Inflammatory macrophage treated with lipopolysaccharide for 4 hours (primary cell): ENCODE measurements around the gene LRMDA.
A peak's percentile ranks its signal among the peaks of the same experiment; 100 is the strongest.

ENCODE experiments used
- DNase-seq: peaks from one replicate; pipeline ENCODE4 v3.0.0-alpha.2; 2020

The LRMDA gene

DNA sequence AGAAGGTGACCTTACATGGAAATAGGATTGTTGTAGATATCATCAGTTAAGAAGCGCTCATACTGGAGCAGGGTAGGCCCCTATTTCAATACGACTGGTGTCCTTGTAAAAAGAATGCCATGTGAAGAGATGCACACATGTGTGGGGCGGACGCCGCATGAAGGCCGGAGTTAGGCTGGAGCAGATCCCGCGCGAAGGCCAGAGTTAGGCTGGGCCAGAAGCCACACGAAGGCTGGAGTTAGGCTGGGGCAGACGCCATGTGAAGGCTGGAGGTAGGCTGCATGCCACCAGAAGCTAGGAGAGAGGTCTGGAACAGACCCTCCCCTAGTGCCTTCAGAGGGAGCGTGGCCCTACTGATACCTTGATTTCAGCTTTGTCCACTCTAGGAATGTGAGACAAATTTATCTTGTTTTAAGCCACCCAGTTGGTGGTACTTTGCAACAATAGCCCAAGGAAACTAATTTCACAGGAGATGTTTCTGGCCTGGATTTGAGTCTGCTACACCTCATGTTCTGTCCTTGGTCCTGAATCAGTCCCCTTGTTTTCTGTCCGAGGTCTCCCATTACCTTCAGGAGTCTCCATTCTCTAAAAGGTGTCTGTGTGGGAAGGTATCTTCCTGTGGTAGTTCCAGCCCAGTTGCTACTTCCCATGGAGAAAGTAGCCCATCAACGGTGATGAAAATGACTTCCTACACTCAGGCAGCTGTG, 585.8 kb downstream of the LRMDA start:
- DNase-seq, result no peak

DNA sequence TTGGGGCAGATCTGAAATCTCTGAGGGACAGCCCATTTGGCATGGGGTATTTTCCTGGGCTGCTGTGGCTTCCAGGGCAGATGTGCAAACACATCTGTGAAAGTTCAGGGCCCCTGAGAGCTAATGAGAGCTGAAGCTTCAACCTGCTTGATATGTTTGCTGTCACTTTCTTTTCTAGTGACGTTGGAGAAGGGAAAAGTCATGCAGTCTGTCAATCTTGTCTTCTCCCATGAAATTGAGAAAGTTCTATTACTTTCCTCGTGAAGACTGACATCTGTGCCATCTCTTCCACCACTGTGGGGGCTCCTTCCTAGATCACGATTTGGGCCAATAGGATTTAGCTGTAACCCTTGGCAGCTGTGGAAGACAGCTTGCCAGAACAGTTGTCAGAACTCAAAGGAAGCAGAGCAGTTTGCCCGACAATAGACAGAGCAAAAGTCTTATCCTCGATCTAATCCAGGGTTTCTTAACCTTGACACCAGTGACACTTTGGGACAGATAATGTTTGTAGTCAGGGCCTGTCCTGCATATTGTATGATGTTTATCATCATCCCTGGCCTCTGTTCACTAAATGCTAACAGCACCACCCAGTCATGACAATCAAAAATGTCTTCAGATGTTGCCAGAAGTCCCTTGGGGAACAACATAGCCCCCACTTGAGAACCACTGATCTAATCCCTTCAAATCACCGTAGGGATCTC, 586.5 kb downstream of the LRMDA start:
- DNase-seq, result no peak

DNA sequence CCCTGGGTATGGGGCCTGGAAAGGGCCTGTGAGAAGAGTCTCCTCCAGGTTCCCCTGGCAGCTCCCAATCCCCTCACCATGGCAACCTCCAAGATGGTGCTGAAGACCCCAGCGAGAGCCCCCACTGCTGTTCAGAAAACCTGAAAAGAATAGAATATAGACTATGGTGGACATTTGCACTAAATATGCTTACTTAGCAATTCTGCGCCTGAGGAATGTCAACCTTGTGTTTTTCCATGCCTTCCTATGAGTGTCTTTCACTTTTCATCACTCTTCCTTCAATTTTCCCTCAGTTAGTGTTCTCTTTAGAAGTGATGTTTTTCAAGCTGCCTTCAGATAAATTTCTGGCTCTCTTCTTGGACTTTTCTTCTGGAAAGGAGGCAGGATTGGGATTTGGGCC, 589.2 kb downstream of the LRMDA start:
- no peak for DNase-seq

DNA sequence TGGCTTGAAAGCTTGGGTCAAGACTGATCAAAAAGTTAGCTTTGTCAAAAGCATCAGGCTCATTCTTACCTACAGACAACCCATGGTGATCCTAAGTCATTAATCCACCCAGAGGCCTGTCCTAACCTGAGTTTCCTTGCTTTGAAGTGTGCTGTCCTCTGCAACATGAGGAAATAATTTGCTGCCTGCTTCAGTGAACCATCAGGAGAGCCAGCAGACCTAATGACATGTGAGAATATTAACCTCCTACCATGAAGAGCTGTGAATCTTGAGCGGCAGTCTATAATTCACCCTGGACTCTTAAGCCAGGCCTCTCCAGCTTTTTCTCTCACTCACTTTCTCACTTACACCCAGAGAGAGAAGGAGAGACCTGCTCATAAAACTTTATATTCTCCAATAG, 590.0 kb downstream of the LRMDA start:
- no peak for DNase-seq

GRCh38 chr10:76022366-76022765, 590.9 kb downstream of the LRMDA start:
- no peak for DNase-seq

GRCh38 chr10:76023007-76023406, 591.6 kb downstream of the LRMDA start:
- DNase-seq, result no peak

- DNase-seq, result no peak
These were observed 593.2 kb downstream of the LRMDA start for GRCh38 chr10:76024460-76025123.

GRCh38 chr10:76025124-76025477, 593.7 kb downstream of the LRMDA start:
- no peak for DNase-seq

- no peak for DNase-seq
These were observed 594.9 kb downstream of the LRMDA start for GRCh38 chr10:76026176-76026771.

- DNase-seq, result peak; percentile 24
These were observed 595.5 kb downstream of the LRMDA start for GRCh38 chr10:76026905-76027304.

- DNase-seq, result no peak
These were observed 598.4 kb downstream of the LRMDA start for GRCh38 chr10:76029782-76030181.

- DNase-seq, result no peak
These were observed 599.7 kb downstream of the LRMDA start for GRCh38 chr10:76031099-76031498.

GRCh38 chr10:76031769-76032699, 600.6 kb downstream of the LRMDA start:
- DNase-seq, result no peak

GRCh38 chr10:76032700-76033039, 601.2 kb downstream of the LRMDA start:
- DNase-seq, result no peak

DNA sequence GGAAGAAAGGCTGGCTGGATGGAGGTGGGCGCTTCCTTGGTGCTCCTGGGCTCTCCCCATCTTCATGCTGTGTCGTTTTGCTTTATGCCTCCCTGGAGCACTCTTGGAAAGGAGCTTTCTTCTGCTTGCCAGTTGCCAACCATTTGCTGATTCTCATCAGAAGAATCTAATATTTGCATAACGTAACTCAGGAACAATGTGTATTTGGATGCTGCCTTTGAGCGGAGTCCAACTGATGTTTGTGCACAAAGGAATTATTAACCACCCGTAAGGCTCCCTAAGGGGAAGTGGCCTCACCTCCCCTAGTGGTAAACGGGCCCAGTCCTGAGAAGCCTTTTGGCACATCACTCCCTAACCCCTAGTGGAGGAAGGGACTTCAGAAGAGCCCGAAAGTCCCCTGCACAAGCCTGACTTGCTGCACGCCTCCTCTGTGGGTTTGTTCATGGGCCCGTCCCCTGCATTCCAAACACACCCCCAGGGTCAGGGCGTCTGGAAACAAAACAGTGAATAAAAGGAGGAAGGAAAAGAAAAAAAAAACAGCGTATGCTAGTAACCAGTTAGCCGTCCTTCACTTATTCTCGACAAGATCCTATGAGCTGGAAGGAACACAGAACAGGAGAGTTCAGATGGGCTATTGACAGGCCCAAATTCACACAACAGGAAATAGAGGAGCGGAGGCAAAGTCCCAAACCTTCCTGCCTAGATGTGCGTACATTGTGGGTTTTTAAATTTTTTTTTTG, 602.2 kb downstream of the LRMDA start:
- DNase-seq, result peak; percentile 11

GRCh38 chr10:76034353-76035205, 603.2 kb downstream of the LRMDA start:
- DNase-seq, result no peak

GRCh38 chr10:76035206-76036110, 604.0 kb downstream of the LRMDA start:
- no peak for DNase-seq

DNA sequence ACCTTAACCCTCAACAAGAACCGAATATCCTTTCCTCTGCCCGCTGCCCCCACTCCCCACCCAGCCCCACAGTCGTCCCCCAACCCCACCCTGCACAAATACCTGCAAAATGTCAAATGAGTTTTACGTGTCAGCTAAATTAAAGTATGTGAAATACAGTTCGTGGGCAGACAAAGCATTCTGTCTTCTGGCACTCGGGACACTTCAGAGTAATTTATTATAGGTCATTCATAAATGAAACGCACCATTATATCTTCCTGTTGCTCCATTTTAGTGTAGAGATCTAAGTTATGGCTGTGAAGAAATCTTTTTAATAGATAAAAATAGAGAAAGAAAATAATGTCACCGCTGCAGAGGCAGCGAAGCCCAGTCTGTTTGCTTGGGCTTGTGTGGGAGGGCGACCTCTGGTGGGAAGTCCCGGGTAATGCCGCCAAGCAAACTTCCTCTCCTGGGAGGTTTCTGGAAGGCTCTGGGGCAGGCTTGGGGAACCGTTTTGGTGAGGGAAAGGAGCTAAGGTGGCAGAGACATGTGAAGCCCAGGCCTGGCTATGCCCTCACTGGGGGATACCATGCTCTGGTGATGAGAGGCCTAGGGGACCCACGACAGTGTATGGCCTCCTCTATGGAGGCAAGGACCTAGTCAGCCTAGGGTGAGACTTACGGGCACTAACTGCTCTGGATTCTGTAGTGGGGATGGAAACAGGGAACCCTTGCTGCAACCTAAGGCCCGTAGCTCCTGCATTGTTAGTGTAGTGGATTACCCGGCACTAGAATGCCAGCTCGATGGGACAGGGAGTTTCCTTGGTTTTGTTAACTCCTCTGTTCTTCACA, 604.9 kb downstream of the LRMDA start:
- peak; percentile 61 for DNase-seq

GRCh38 chr10:76036962-76037361, 605.5 kb downstream of the LRMDA start:
- no peak for DNase-seq
